Germinal center (tissue), 1 donor: ENCODE measurements around the gene SLBP.

Experiments
- DNase-seq: peaks from one replicate; pipeline ENCODE4 v3.0.0; 2012; ENCODE audit warnings: mixed read lengths, low spot score

Gene SLBP

GRCh38 chr4:1712216-1713002 is at the start of gene SLBP:
TSS of gene SLBP (minus strand) at chr4:1712319. CDS start at chr4:1712188, 131 bp downstream.
- peak; percentile 96 for DNase-seq

GRCh38 chr4:1761130-1761689 is 49.1 kb upstream of the SLBP start:
- no peak for DNase-seq

GRCh38 chr4:1760521-1761071 is 48.5 kb upstream of the SLBP start:
- no peak for DNase-seq

- no peak for DNase-seq
Observed at GRCh38 chr4:1759818-1760223, 47.7 kb upstream of the SLBP start.

- no peak for DNase-seq
Observed at GRCh38 chr4:1759170-1759817, 47.2 kb upstream of the SLBP start.

- no peak for DNase-seq
Observed at GRCh38 chr4:1758306-1759121, 46.4 kb upstream of the SLBP start.

- DNase-seq, result no peak
Observed at GRCh38 chr4:1757836-1758235, 45.7 kb upstream of the SLBP start.

GRCh38 chr4:1756893-1757779 is 45.0 kb upstream of the SLBP start:
- no peak for DNase-seq

- no peak for DNase-seq
Observed at GRCh38 chr4:1756079-1756478, 44.0 kb upstream of the SLBP start.

- no peak for DNase-seq
Observed at GRCh38 chr4:1755297-1755696, 43.2 kb upstream of the SLBP start.

GRCh38 chr4:1754336-1754735 is 42.2 kb upstream of the SLBP start:
- no peak for DNase-seq

GRCh38 chr4:1753697-1754311 is 41.7 kb upstream of the SLBP start:
- no peak for DNase-seq

- DNase-seq, result no peak
Observed at GRCh38 chr4:1753294-1753696, 41.2 kb upstream of the SLBP start.

- no peak for DNase-seq
Observed at GRCh38 chr4:1752284-1753041, 40.3 kb upstream of the SLBP start.

- no peak for DNase-seq
Observed at GRCh38 chr4:1751919-1752283, 39.8 kb upstream of the SLBP start.

GRCh38 chr4:1751155-1751918 is 39.2 kb upstream of the SLBP start:
- no peak for DNase-seq

- DNase-seq, result no peak
Observed at GRCh38 chr4:1750381-1751154, 38.4 kb upstream of the SLBP start.

GRCh38 chr4:1749826-1750225 is 37.7 kb upstream of the SLBP start:
- DNase-seq, result no peak
